ENCODE data around the gene CCPG1. TPM values are rescaled to one million over a fixed set of nuclear protein-coding genes. Genes with fewer than 3 reads are reported as not detected.
A peak's percentile ranks its signal among the peaks of the same experiment; 100 is the strongest.
"Not testable (repeated sequence)": the region's sequence is repeated elsewhere in the genome, so short reads cannot be mapped to it uniquely, and the experiment has no call there.

Gene CCPG1
- total RNA-seq, 1 experiment from 2014 or later, result 27.6 TPM

DNA sequence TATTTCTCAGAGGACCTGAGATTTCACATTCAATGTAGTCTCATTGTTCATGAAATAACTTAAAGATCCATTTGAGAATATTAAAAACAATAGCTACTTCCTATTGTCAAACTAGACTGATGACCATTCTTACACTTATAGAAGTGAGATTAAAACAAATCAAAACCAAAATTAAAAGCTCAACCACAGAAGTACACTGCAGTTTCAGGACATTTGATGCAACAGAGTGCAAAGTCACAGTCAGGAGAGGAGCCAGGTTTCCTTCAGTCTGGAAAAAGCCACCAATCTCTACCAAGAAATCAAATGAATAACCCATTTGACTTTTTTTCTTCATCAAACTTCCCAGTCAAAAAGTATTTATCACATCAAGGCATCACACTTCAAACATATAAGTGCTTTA is 5.5 kb downstream of the CCPG1 start:
- ChIA-PET POLR2A (interaction anchor here (1.2 kb wide), 1 partner anchor 84 kb away, joined by 3 read pairs; no protein-coding TSS in a partner anchor), CTCF (no interaction called here)
- Histone ChIP-seq H3K27ac (ENCODE audit: low read length) (peak overlapping the region; percentile 67; the same call in 1 of the 2 replicates), H3K36me3 (ENCODE audit: control insufficient read depth, insufficient read depth, low read length) (no peaks in the 10 kb centered on the region), H3K27me3 (ENCODE audit: control insufficient read depth, insufficient read depth, low read length) (no peaks in the 10 kb centered on the region), H3K9me3 (ENCODE audit: control insufficient read depth, insufficient read depth, low read depth, low read length) (no peaks in the 10 kb centered on the region), H3K4me3 (ENCODE audit: low read depth in 2 of 2, low read length in 2 of 2) (no peak overlapping the region), H3K4me1 (ENCODE audit: control insufficient read depth, insufficient read depth, low read length) (peaks cover 13% of the 10 kb centered on the region; the same call in 1 of the 2 replicates)
- intact Hi-C loops (cut with micrococcal nuclease; ENCODE audit: unreplicated experiment), result loop anchor here (10.0 kb wide), 1 partner anchor 78 kb away; no protein-coding TSS in a partner anchor
- TF ChIP-seq, protein P1, sequence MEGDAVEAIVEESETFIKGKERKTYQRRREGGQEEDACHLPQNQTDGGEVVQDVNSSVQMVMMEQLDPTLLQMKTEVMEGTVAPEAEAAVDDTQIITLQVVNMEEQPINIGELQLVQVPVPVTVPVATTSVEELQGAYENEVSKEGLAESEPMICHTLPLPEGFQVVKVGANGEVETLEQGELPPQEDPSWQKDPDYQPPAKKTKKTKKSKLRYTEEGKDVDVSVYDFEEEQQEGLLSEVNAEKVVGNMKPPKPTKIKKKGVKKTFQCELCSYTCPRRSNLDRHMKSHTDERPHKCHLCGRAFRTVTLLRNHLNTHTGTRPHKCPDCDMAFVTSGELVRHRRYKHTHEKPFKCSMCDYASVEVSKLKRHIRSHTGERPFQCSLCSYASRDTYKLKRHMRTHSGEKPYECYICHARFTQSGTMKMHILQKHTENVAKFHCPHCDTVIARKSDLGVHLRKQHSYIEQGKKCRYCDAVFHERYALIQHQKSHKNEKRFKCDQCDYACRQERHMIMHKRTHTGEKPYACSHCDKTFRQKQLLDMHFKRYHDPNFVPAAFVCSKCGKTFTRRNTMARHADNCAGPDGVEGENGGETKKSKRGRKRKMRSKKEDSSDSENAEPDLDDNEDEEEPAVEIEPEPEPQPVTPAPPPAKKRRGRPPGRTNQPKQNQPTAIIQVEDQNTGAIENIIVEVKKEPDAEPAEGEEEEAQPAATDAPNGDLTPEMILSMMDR (IDR thresholded peaks at IDR 0.05), result no peak
- no peak for TF ChIP-seq POLR2AphosphoS5 (IDR thresholded peaks at IDR 0.05; ENCODE audit: low read depth, low read length)
- no peak for TF ChIP-seq TCF7L2 (IDR thresholded peaks at IDR 0.05; ENCODE audit: low read depth, low read length)
- no peak for TF ChIP-seq REST (IDR thresholded peaks at IDR 0.05; ENCODE audit: insufficient read depth in 1 of 2, low read depth in 2 of 2, low read length in 1 of 2)
- TF ChIP-seq SIN3A (IDR thresholded peaks at IDR 0.05; ENCODE audit: borderline replicate concordance, insufficient read depth, low read depth, low read length), result no peak
- in situ Hi-C loops (cut with HindIII; ENCODE audit: low pct_unique_long_range_greater_than_20kb, low sequenced_read_pairs), result no loop called here
- no peak for DNase-seq (ENCODE audit: low read depth, low spot score)
- BruUV-seq (replicated peaks), result no TSS peak
- no peak for ATAC-seq

DNA sequence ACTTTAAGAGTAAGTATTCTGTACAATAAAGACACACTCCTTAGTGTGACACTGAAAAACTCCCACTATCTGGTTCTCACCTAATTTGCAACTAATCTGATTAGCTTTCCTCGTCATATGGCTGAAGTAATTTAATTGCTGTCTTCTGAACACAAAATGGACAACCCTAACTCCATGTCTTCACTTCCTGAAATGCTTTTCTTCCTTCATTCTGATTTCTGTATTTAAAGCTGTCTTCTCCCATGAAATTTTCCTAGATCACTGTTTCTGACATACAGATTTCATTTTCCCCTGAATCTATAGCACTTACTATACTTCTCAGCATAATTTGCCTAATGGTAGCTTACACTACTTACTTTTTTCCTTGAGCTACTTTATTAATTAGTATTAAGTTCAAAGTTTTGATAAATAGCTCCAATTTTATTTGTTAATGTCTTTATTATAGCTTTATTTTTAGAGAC is 6.3 kb downstream of the CCPG1 start:
- in situ Hi-C loops (cut with HindIII; ENCODE audit: low pct_unique_long_range_greater_than_20kb, low sequenced_read_pairs), result no loop called here
- no peak for TF ChIP-seq POLR2AphosphoS5 (IDR thresholded peaks at IDR 0.05; ENCODE audit: low read depth, low read length)
- TF ChIP-seq SIN3A (IDR thresholded peaks at IDR 0.05; ENCODE audit: borderline replicate concordance, insufficient read depth, low read depth, low read length), result no peak
- no peak for TF ChIP-seq REST (IDR thresholded peaks at IDR 0.05; ENCODE audit: insufficient read depth in 1 of 2, low read depth in 2 of 2, low read length in 1 of 2)
- no peak for TF ChIP-seq TCF7L2 (IDR thresholded peaks at IDR 0.05; ENCODE audit: low read depth, low read length)
- Histone ChIP-seq H3K9me3 (ENCODE audit: control insufficient read depth, insufficient read depth, low read depth, low read length) (no peaks in the 10 kb centered on the region), H3K36me3 (ENCODE audit: control insufficient read depth, insufficient read depth, low read length) (no peaks in the 10 kb centered on the region), H3K27ac (ENCODE audit: low read length) (peak overlapping the region; percentile 67; the same call in 1 of the 2 replicates), H3K27me3 (ENCODE audit: control insufficient read depth, insufficient read depth, low read length) (no peaks in the 10 kb centered on the region), H3K4me1 (ENCODE audit: control insufficient read depth, insufficient read depth, low read length) (peaks cover 13% of the 10 kb centered on the region; the same call in 1 of the 2 replicates), H3K4me3 (ENCODE audit: low read depth in 2 of 2, low read length in 2 of 2) (no peak overlapping the region)
- POLR2A ChIA-PET, result interaction anchor here (1.2 kb wide), 1 partner anchor 83 kb away, joined by 3 read pairs; no protein-coding TSS in a partner anchor
- ATAC-seq, result no peak
- DNase-seq (ENCODE audit: low read depth, low spot score), result no peak
- CTCF ChIA-PET, result interaction anchor here (0.5 kb wide), 1 partner anchor 132 kb away, joined by 3 read pairs; no protein-coding TSS in a partner anchor
- intact Hi-C loops (cut with micrococcal nuclease; ENCODE audit: unreplicated experiment), result loop anchor here (10.0 kb wide), 1 partner anchor 77 kb away; no protein-coding TSS in a partner anchor
- no TSS peak for BruUV-seq (replicated peaks)

DNA sequence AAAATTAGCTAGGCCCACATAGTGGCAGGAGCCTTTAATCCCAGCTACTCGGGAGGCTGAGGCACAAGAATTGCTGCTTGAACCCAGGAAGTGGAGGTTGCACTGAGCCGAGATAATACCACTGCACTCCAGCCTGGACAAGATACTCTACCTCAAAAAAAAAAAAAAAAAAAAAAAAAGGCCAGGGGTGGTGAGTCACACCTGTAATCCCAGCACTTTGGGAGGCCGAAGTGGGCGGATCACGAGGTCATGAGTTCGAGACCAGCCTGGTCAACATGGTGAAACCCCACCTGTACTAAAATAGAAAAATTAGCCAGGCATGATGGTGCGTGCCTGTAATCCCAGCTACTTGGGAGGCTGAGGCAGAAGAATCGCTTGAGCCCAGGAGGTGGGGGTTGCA is 8.1 kb downstream of the CCPG1 start:
- H3K9me3 ChIP-seq (ENCODE audit: control insufficient read depth, insufficient read depth, low read depth, low read length); H3K4me3 ChIP-seq (ENCODE audit: low read depth in 2 of 2, low read length in 2 of 2); H3K27ac ChIP-seq (ENCODE audit: low read length); DNase-seq (ENCODE audit: low read depth, low spot score); H3K4me1 ChIP-seq (ENCODE audit: control insufficient read depth, insufficient read depth, low read length); H3K27me3 ChIP-seq (ENCODE audit: control insufficient read depth, insufficient read depth, low read length); in situ Hi-C loops (cut with HindIII; ENCODE audit: low pct_unique_long_range_greater_than_20kb, low sequenced_read_pairs); BruUV-seq (replicated peaks); ATAC-seq; H3K36me3 ChIP-seq (ENCODE audit: control insufficient read depth, insufficient read depth, low read length): not testable (repeated sequence)
- ChIA-PET CTCF (interaction anchor here (0.6 kb wide), 1 partner anchor 402 kb away, joined by 6 read pairs; no protein-coding TSS in a partner anchor), POLR2A (interaction anchor here (0.6 kb wide), 1 partner anchor 14 kb away, joined by 3 read pairs; no protein-coding TSS in a partner anchor)
- intact Hi-C loops (cut with micrococcal nuclease; ENCODE audit: unreplicated experiment), result loop anchor here (10.0 kb wide), 1 partner anchor 75 kb away; no protein-coding TSS in a partner anchor

All from Panc1 (cell line).